HCT116 (cell line): ENCODE data around the gene CDH4. TPM values are rescaled to one million over a fixed set of nuclear protein-coding genes. Genes with fewer than 3 reads are reported as not detected.

ENCODE experiments used
- ATAC-seq: fragments of 200-7000 bp; cut with Tn5 transposase; 2 replicates; pipeline ENCODE4 v1.9.1; 2020; ENCODE audit warnings: mild to moderate bottlenecking, moderate library complexity
- BruUV-seq: library from RNA; stranded (reverse); fragments of 400-500 nt; replicated peaks from 2 replicates; lab custom pipeline; 2021; lab: Mats Ljungman, UMichigan
- CTCF ChIA-PET: fragments of 300-600 bp; sonication (Branson Sonifier 250); formaldehyde crosslinking; loops from one replicate; lab custom pipeline; 2021; ENCODE audit warnings: antibody characterized with exemption; lab: Charles Lee
- POLR2A ChIA-PET: fragments of 300-600, 350-600 bp; sonication (Branson Sonifier 250); formaldehyde crosslinking; loops from one replicate; lab custom pipeline; 2021; ENCODE audit warnings: antibody characterized with exemption; lab: Charles Lee
- RAD21 ChIA-PET, 2 experiments: fragments of 300-600 bp; sonication (Branson Sonifier 250); formaldehyde crosslinking; loops; one replicate each; lab custom pipeline; 2023; ENCODE audit warnings: low total read pairs in 2 of 2; ENCODE audit not compliant: uncharacterized antibody in 2 of 2, unreplicated experiment in 2 of 2, low non-redundant PET in 1 of 2; lab: Charles Lee
- DNase-seq: peaks from one replicate; pipeline ENCODE4 v3.0.0-alpha.2; 2010; ENCODE audit warnings: low read depth, low spot score
- H2AFZ ChIP-seq: fragments of 200-600 bp; shearing (Covaris generic), sonication (generic); 2 replicates; pipeline ENCODE4 v1.6.1; 2017; ENCODE audit warnings: low read depth, mixed run types, mixed read lengths, antibody characterized with exemption, low read length; ENCODE audit not compliant: poor library complexity, severe bottlenecking
- H3K27ac ChIP-seq: 2 replicates; pipeline ENCODE4 v1.5.1; 2012; ENCODE audit warnings: low read depth, low read length
- H3K27me3 ChIP-seq: fragments of 200-600 bp; sonication (generic); 2 replicates; pipeline ENCODE4 v1.6.1; 2016; ENCODE audit warnings: mixed run types, low read length, mixed read lengths; ENCODE audit not compliant: insufficient read depth
- H3K36me3 ChIP-seq, 2 experiments: fragments of 200-500 bp in 1 of 2; fragments of 200-600 bp in 1 of 2; sonication (Bioruptor generic) in 1 of 2; sonication (generic) in 1 of 2; 2 replicates each; pipeline versions ENCODE4 v1.5.1 to v1.6.1; 2014 to 2016; ENCODE audit warnings: low read length in 2 of 2, inconsistent platforms in 1 of 2, mixed read lengths in 1 of 2, mixed run types in 1 of 2; ENCODE audit not compliant: insufficient read depth in 2 of 2, control insufficient read depth in 1 of 2
- H3K4me1 ChIP-seq, 2 experiments: fragments of 200-600 bp in 1 of 2; sonication (generic) in 1 of 2; 2 replicates each; pipeline versions ENCODE4 v1.5.1 to v1.6.1; 2012 to 2017; ENCODE audit warnings: low read length in 2 of 2, inconsistent platforms in 1 of 2, mild to moderate bottlenecking in 1 of 2, mixed read lengths in 1 of 2, mixed run types in 1 of 2, moderate library complexity in 1 of 2; ENCODE audit not compliant: insufficient read depth in 2 of 2, control insufficient read depth in 1 of 2
- H3K4me2 ChIP-seq: fragments of 200-600 bp; sonication (generic); 2 replicates; pipeline ENCODE4 v1.6.1; 2017; ENCODE audit warnings: mixed run types, low read length, mixed read lengths
- H3K4me3 ChIP-seq, 2 experiments: fragments of 200-600 bp in 1 of 2; sonication (generic) in 1 of 2; replicated peaks in 1 of 2; 2 replicates each; pipeline ENCODE4 v1.5.1; 2011 to 2016; ENCODE audit warnings: low read length in 2 of 2, control low read depth in 1 of 2, low read depth in 1 of 2, mild to moderate bottlenecking in 1 of 2, mixed read lengths in 1 of 2, mixed run types in 1 of 2
- H3K79me2 ChIP-seq: fragments of 200-600 bp; sonication (generic); 2 replicates; pipeline ENCODE4 v1.6.1; 2017; ENCODE audit warnings: mild to moderate bottlenecking, mixed run types, low read length, moderate library complexity, mixed read lengths; ENCODE audit not compliant: insufficient read depth
- H3K9ac ChIP-seq: fragments of 200-600 bp; sonication (generic); 2 replicates; pipeline ENCODE4 v1.6.1; 2016; ENCODE audit warnings: low read length, mixed read lengths
- H3K9me2 ChIP-seq: fragments of 200-600 bp; sonication (generic), shearing (Covaris generic); 2 replicates; pipeline ENCODE4 v1.6.1; 2017; ENCODE audit warnings: mixed run types, mild to moderate bottlenecking, moderate library complexity; ENCODE audit not compliant: insufficient read depth
- H3K9me3 ChIP-seq, 2 experiments: fragments of 200-500 bp in 1 of 2; fragments of 200-600 bp in 1 of 2; sonication (Bioruptor generic) in 1 of 2; sonication (generic) in 1 of 2; 2 replicates each; pipeline ENCODE4 v1.6.1; 2014 to 2017; ENCODE audit warnings: low read length in 2 of 2, mixed read lengths in 2 of 2, inconsistent platforms in 1 of 2, low read depth in 1 of 2, mild to moderate bottlenecking in 1 of 2, mixed run types in 1 of 2, moderate library complexity in 1 of 2; ENCODE audit not compliant: control insufficient read depth in 1 of 2, insufficient read depth in 1 of 2
- H4K20me1 ChIP-seq: fragments of 200-600 bp; sonication (generic), shearing (Covaris generic); 2 replicates; pipeline ENCODE4 v1.6.1; 2017; ENCODE audit warnings: mixed run types, mild to moderate bottlenecking, moderate library complexity; ENCODE audit not compliant: insufficient read depth
- ATF3 ChIP-seq: IDR thresholded peaks from 2 replicates; pipeline ENCODE4 v1.6.1; 2012
- CEBPB ChIP-seq: IDR thresholded peaks from 2 replicates; pipeline ENCODE4 v1.6.1; 2012; ENCODE audit warnings: low read depth
- CTCF ChIP-seq, 3 experiments: fragments of 200-600 bp in 1 of 3; sonication (generic) in 1 of 3; IDR thresholded peaks in 2 of 3; conservative IDR thresholded peaks in 1 of 3; 2 replicates each; pipeline ENCODE4 v1.5.1; 2012 to 2017; ENCODE audit warnings: low read depth in 2 of 3, low read length in 2 of 3, antibody characterized with exemption in 1 of 3, borderline replicate concordance in 1 of 3, control low read depth in 1 of 3, mild to moderate bottlenecking in 1 of 3, mixed read lengths in 1 of 3, mixed run types in 1 of 3, moderate library complexity in 1 of 3; ENCODE audit not compliant: insufficient read depth in 1 of 3
- EZH2 ChIP-seq: fragments of 200-600 bp; sonication (generic); IDR thresholded peaks from 2 replicates; pipeline ENCODE4 v1.6.1; 2017; ENCODE audit warnings: antibody characterized with exemption, mixed run types
- FOSL1 ChIP-seq: IDR thresholded peaks from 2 replicates; pipeline ENCODE4 v1.6.1; 2012; ENCODE audit warnings: low read depth
- POLR2A ChIP-seq: IDR thresholded peaks from 2 replicates; pipeline ENCODE4 v1.7.0; 2011; ENCODE audit warnings: borderline replicate concordance; ENCODE audit not compliant: insufficient read depth, insufficient read length; ENCODE audit errors: extremely low read depth
- POLR2AphosphoS5 ChIP-seq: IDR thresholded peaks from 2 replicates; pipeline ENCODE4 v1.6.1; 2011; ENCODE audit warnings: mild to moderate bottlenecking, low read depth, low read length, moderate library complexity
- SIN3A ChIP-seq: IDR thresholded peaks from 2 replicates; pipeline ENCODE4 v1.6.1; 2012; ENCODE audit warnings: low read depth
- SRF ChIP-seq: IDR thresholded peaks from 2 replicates; pipeline ENCODE4 v1.6.1; 2012; ENCODE audit warnings: low read depth
- TCF7L2 ChIP-seq: IDR thresholded peaks from 2 replicates; pipeline ENCODE4 v1.7.0; 2011; ENCODE audit warnings: borderline replicate concordance, inconsistent platforms; ENCODE audit not compliant: insufficient read depth, insufficient read length; ENCODE audit errors: extremely low read depth
- ZBTB33 ChIP-seq: IDR thresholded peaks from 2 replicates; pipeline ENCODE4 v1.6.1; 2011; ENCODE audit warnings: mild to moderate bottlenecking, low read length, moderate library complexity; ENCODE audit not compliant: insufficient replicate concordance; ENCODE audit errors: extremely low read depth
- ZNF274 ChIP-seq: fragments of 200-500 bp; sonication (Bioruptor generic); IDR thresholded peaks from 2 replicates; pipeline ENCODE4 v1.6.1; 2014; ENCODE audit warnings: mild to moderate bottlenecking, low read depth, low read length, inconsistent platforms
- intact Hi-C: fragments of 100-400 bp; cut with micrococcal nuclease; formaldehyde crosslinking; loops from 2 replicates; pipeline ENCODE4 v1.10.0; 2022
- total RNA-seq: library from RNA; stranded (reverse); gene quantifications from one replicate; pipeline ENCODE4 v1.2.1, GENCODE V29; 2021; ENCODE audit not compliant: unreplicated experiment
- TF ChIP-seq, protein P1 (sequence below): IDR thresholded peaks from 2 replicates; pipeline ENCODE4 v1.6.1; 2012; ENCODE audit warnings: low read depth

The CDH4 gene
- total RNA-seq, 1 experiment from 2014 or later: not detected

DNA sequence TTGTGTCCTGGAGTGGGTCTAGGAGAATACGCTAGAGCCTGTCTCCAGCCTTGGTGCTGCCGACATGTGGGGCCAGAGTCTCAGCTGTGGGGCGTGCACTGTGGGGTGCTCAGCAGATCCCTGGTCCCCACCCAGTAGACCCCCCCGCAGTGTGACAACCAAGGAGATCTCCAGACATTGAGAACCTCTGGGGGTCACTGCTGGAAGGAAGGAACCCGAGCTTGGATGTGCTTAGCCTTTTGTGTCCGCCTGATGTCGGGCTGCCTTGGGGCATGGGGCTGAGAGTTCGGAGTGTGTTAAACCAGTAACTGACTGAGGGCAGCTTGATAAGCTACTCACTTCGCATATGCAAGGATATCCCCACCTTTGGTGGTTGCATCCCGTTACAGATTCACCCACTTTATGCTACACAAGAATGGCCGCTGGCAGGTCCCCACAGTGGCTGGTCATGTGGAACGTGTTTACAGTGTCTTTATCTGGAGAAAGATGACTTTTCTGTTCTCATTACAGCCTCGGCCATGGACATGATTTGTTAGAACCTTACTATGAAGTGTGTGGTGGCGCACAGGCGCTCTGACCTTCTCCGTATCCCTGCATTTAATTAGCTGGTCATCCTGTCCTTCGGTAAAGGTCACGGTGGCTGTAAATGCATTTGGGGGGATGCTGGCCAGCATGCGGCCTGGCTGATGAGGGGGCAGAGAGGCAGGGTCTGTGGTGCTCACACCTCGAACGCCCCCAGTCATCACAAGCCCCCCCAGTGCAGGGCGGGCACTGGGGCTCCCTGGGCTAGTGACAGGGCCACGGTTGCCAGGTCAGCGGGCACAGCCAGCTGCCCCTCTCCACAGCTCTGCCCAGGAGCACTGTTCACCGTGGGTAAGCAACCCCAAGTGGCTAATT is 446.8 kb downstream of the CDH4 start:
- ChIA-PET RAD21 (no interaction called here), POLR2A (no interaction called here), CTCF (no interaction called here)
- H3K9me2 ChIP-seq: no peaks in the 10 kb centered on the region
- H4K20me1 ChIP-seq: no peaks in the 10 kb centered on the region
- ATAC-seq (no peak), DNase-seq (no peak)
- H3K79me2 ChIP-seq: no peaks in the 10 kb centered on the region
- H3K9me3 ChIP-seq: no peaks in the 10 kb centered on the region
- intact Hi-C loops: no loop called here
- TF ChIP-seq ATF3: no peak
- TF ChIP-seq SRF: no peak
- TF ChIP-seq TCF7L2: no peak
- TF ChIP-seq ZNF274: no peak
- no peak for TF ChIP-seq ZBTB33
- no peak for TF ChIP-seq CTCF (IDR thresholded peaks at IDR 0.05 in 2 of 3, conservative IDR thresholded peaks at IDR 0.05 in 1 of 3; ENCODE audit: borderline replicate concordance in 1 of 3, insufficient read depth in 1 of 3, low read depth in 2 of 3, low read length in 2 of 3)
- TF ChIP-seq POLR2AphosphoS5: no peak
- no peak for TF ChIP-seq POLR2A
- TF ChIP-seq EZH2: no peak
- TF ChIP-seq CEBPB: no peak
- TF ChIP-seq, protein P1, sequence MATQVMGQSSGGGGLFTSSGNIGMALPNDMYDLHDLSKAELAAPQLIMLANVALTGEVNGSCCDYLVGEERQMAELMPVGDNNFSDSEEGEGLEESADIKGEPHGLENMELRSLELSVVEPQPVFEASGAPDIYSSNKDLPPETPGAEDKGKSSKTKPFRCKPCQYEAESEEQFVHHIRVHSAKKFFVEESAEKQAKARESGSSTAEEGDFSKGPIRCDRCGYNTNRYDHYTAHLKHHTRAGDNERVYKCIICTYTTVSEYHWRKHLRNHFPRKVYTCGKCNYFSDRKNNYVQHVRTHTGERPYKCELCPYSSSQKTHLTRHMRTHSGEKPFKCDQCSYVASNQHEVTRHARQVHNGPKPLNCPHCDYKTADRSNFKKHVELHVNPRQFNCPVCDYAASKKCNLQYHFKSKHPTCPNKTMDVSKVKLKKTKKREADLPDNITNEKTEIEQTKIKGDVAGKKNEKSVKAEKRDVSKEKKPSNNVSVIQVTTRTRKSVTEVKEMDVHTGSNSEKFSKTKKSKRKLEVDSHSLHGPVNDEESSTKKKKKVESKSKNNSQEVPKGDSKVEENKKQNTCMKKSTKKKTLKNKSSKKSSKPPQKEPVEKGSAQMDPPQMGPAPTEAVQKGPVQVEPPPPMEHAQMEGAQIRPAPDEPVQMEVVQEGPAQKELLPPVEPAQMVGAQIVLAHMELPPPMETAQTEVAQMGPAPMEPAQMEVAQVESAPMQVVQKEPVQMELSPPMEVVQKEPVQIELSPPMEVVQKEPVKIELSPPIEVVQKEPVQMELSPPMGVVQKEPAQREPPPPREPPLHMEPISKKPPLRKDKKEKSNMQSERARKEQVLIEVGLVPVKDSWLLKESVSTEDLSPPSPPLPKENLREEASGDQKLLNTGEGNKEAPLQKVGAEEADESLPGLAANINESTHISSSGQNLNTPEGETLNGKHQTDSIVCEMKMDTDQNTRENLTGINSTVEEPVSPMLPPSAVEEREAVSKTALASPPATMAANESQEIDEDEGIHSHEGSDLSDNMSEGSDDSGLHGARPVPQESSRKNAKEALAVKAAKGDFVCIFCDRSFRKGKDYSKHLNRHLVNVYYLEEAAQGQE: no peak
- TF ChIP-seq FOSL1: no peak
- TF ChIP-seq SIN3A: no peak
- no TSS peak for BruUV-seq
- H3K27me3 ChIP-seq: peaks cover 44% of the 10 kb centered on the region
- no peaks in the 10 kb centered on the region for H3K4me1 ChIP-seq
- H3K4me2 ChIP-seq: no peak overlapping the region
- no peak overlapping the region for H2AFZ ChIP-seq
- H3K27ac ChIP-seq: no peak overlapping the region
- no peak overlapping the region for H3K9ac ChIP-seq
- no peak overlapping the region for H3K4me3 ChIP-seq
- no peaks in the 10 kb centered on the region for H3K36me3 ChIP-seq
